Keratinocyte (primary cell): Measurements from ENCODE around the gene WTAP. TPM values are rescaled to one million over a fixed set of nuclear protein-coding genes. Genes with fewer than 3 reads are reported as not detected.

Source experiments
- DNase-seq: peaks from one replicate; pipeline ENCODE4 v3.0.0-alpha.2; 2011; ENCODE audit warnings: low read depth, missing footprints, low spot score
- FAIRE-seq: peaks from 2 replicates; lab custom pipeline; 2011; peaks lifted over from hg19 to GRCh38; lab: Jason Lieb, UNC
- H2AFZ ChIP-seq: 2 replicates; pipeline ENCODE4 v1.6.0; 2012; ENCODE audit warnings: low read length, control low read depth, inconsistent platforms; ENCODE audit not compliant: control insufficient read depth
- H3K27ac ChIP-seq: 2 replicates; pipeline ENCODE4 v1.5.1; 2011; ENCODE audit warnings: low read length; ENCODE audit not compliant: control insufficient read depth, insufficient read depth
- H3K27me3 ChIP-seq: 3 replicates; pipeline ENCODE4 v1.6.0; 2011; ENCODE audit warnings: low read length; ENCODE audit not compliant: control insufficient read depth, insufficient read depth; ENCODE audit errors: extremely low read depth
- H3K36me3 ChIP-seq, 2 experiments: 2 replicates in 1 of 2; 3 replicates in 1 of 2; pipeline ENCODE4 v1.5.1; 2011; ENCODE audit warnings: low read length in 2 of 2, mild to moderate bottlenecking in 1 of 2; ENCODE audit not compliant: control insufficient read depth in 2 of 2, insufficient read depth in 2 of 2; ENCODE audit errors: extremely low read depth in 1 of 2
- H3K4me1 ChIP-seq: 3 replicates; pipeline ENCODE4 v1.5.1; 2011; ENCODE audit warnings: low read length; ENCODE audit not compliant: control insufficient read depth, insufficient read depth; ENCODE audit errors: extremely low read depth
- H3K4me2 ChIP-seq: 3 replicates; pipeline ENCODE4 v1.6.0; 2011; ENCODE audit warnings: low read depth, low read length; ENCODE audit not compliant: control insufficient read depth, insufficient read depth; ENCODE audit errors: extremely low read depth
- H3K4me3 ChIP-seq, 3 experiments: fragments of 200-600 bp in 1 of 3; sonication (generic) in 1 of 3; 2 replicates in 2 of 3; 3 replicates in 1 of 3; pipeline ENCODE4 v1.5.1; 2011 to 2016; ENCODE audit warnings: low read length in 3 of 3, mild to moderate bottlenecking in 3 of 3, control low read depth in 2 of 3, inconsistent platforms in 1 of 3, low read depth in 1 of 3, mixed read lengths in 1 of 3, mixed run types in 1 of 3, moderate library complexity in 1 of 3; ENCODE audit not compliant: control insufficient read depth in 2 of 3, insufficient read depth in 2 of 3; ENCODE audit errors: extremely low read depth in 1 of 3
- H3K79me2 ChIP-seq: 2 replicates; pipeline ENCODE4 v1.6.0; 2012; ENCODE audit warnings: low read length; ENCODE audit not compliant: control insufficient read depth, insufficient read depth
- H3K9ac ChIP-seq: 3 replicates; pipeline ENCODE4 v1.6.0; 2011; ENCODE audit warnings: low read length; ENCODE audit not compliant: control insufficient read depth, insufficient read depth; ENCODE audit errors: extremely low read depth
- H3K9me1 ChIP-seq: 3 replicates; pipeline ENCODE4 v1.6.0; 2011; ENCODE audit warnings: low read length; ENCODE audit not compliant: control insufficient read depth, insufficient read depth; ENCODE audit errors: extremely low read depth
- H3K9me3 ChIP-seq: 2 replicates; pipeline ENCODE4 v1.5.1; 2012; ENCODE audit warnings: low read depth, low read length; ENCODE audit not compliant: control insufficient read depth
- H4K20me1 ChIP-seq: 3 replicates; pipeline ENCODE4 v1.6.0; 2011; ENCODE audit warnings: low read length; ENCODE audit not compliant: control insufficient read depth, insufficient read depth; ENCODE audit errors: extremely low read depth
- EZH2 ChIP-seq: IDR thresholded peaks from one replicate; pipeline ENCODE4 v1.6.1; 2012; ENCODE audit warnings: inconsistent platforms, mild to moderate bottlenecking, low read length, moderate library complexity
- dilution Hi-C: fragments of 300-500 bp; cut with MboI; formaldehyde crosslinking; loops from one replicate; pipeline ENCODE4 v1.7.0; 2020; ENCODE audit warnings: low sequenced_read_pairs; ENCODE audit not compliant: extremely low pct_ligation_motif_present
- polyA plus RNA-seq, 5 experiments: library from polyadenylated mRNA; depleted of rRNA in 3 of 5; stranded (reverse) in 3 of 5; stranded (forward) in 1 of 5; unstranded in 1 of 5; fragments of >200 nt; gene quantifications; 1 replicate in 1 of 5; 2 replicates in 3 of 5; 3 replicates in 1 of 5; pipeline versions ENCODE4 v1.2.1 to v1.2.3, GENCODE V29; 2011 to 2012; ENCODE audit warnings: missing spikeins in 2 of 5, low read depth in 1 of 5, low replicate concordance in 1 of 5
- TF ChIP-seq, protein P1 (sequence below), 3 experiments: IDR thresholded peaks in 1 of 3; conservative IDR thresholded peaks in 1 of 3; optimal IDR thresholded peaks in 1 of 3; 2 replicates in 2 of 3; 3 replicates in 1 of 3; pipeline versions ENCODE3 to v1.5.1; 2011; ENCODE audit warnings: low read length in 3 of 3, mild to moderate bottlenecking in 3 of 3, moderate library complexity in 2 of 3, control low read depth in 1 of 3, inconsistent platforms in 1 of 3; ENCODE audit not compliant: insufficient read depth in 2 of 3; ENCODE audit errors: extremely low read depth in 1 of 3

The WTAP gene
- polyA plus RNA-seq, 1 donor (not counting 4 experiments of a cell fraction or from before 2014, with no cell fraction given) = 40.2 TPM

DNA sequence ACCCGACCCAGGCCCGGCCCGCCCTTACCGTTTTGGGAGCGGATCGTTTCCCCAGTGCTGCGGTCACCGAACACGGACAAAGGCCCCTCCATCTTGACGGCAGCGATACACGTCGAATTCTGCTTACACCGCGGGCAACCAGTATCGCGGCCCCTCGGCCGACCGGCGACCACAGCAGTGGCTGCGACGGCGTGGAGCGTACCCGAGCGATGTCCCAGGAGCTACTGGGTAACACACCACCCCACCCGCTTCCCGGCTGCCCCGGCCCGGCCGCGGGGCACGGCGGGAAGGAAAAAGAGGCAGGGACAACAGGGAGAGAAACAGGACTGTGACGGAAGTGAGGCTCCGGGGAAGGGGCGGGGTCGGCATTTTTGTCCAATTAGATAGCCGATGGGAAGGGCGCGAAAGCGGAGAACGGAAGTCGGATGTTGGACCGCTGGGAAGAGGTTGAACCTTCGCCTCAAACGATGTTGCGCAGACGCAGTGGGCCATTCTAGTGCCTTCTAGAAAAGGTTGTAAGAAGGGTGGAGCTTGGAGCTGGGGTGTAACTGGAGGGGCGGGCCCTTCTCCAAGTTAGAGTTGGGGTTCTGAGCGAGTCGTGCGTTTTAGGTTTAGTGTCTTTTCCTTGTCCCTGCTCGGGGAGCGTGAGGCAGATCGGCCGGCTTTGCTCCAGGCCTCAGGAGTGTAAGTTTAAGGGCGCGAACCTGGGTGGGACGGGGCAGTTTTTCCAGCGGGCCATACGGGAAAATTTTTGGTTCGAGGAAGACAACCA, 62.3 kb downstream of the WTAP start, which contains the start of gene TCP1:
Gene TCP1 (minus strand): TSS at position 226 of the 772 bp plus-strand sequence. CDS start 134 bp downstream, at position 92.
- peak within 1 kb of the TSS; percentile 85 for H3K9ac ChIP-seq
- peak within 1 kb of the TSS; percentile 90 for H3K4me2 ChIP-seq
- peak; percentile 62 for FAIRE-seq
- H2AFZ ChIP-seq = peak within 1 kb of the TSS; percentile 92
- H3K36me3 ChIP-seq = peaks cover 10 to 29% of the 10 kb centered on the region in 2 experiments
- no peaks in the 10 kb centered on the region for H3K9me1 ChIP-seq
- H3K27ac ChIP-seq = peak within 1 kb of the TSS; percentile 83
- dilution Hi-C loops = no loop called here
- peak; percentile 94 for DNase-seq
- no peaks in the 10 kb centered on the region for H3K27me3 ChIP-seq
- peak within 1 kb of the TSS; percentile 88 to 98 (median 97) for H3K4me3 ChIP-seq
- H3K9me3 ChIP-seq = no peaks in the 10 kb centered on the region
- peaks cover 87% of the 10 kb centered on the region for H3K79me2 ChIP-seq
- peaks cover 30% of the 10 kb centered on the region for H3K4me1 ChIP-seq
- TF ChIP-seq, protein P1, sequence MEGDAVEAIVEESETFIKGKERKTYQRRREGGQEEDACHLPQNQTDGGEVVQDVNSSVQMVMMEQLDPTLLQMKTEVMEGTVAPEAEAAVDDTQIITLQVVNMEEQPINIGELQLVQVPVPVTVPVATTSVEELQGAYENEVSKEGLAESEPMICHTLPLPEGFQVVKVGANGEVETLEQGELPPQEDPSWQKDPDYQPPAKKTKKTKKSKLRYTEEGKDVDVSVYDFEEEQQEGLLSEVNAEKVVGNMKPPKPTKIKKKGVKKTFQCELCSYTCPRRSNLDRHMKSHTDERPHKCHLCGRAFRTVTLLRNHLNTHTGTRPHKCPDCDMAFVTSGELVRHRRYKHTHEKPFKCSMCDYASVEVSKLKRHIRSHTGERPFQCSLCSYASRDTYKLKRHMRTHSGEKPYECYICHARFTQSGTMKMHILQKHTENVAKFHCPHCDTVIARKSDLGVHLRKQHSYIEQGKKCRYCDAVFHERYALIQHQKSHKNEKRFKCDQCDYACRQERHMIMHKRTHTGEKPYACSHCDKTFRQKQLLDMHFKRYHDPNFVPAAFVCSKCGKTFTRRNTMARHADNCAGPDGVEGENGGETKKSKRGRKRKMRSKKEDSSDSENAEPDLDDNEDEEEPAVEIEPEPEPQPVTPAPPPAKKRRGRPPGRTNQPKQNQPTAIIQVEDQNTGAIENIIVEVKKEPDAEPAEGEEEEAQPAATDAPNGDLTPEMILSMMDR (optimal IDR thresholded peaks at IDR 0.05 in 1 of 3, IDR thresholded peaks at IDR 0.05 in 1 of 3, conservative IDR thresholded peaks at IDR 0.05 in 1 of 3; ENCODE audit: extremely low read depth in 1 of 3, insufficient read depth in 2 of 3, low read length in 3 of 3) = no peak
- TF ChIP-seq EZH2 = no peak
- H4K20me1 ChIP-seq = peaks cover 10% of the 10 kb centered on the region

DNA sequence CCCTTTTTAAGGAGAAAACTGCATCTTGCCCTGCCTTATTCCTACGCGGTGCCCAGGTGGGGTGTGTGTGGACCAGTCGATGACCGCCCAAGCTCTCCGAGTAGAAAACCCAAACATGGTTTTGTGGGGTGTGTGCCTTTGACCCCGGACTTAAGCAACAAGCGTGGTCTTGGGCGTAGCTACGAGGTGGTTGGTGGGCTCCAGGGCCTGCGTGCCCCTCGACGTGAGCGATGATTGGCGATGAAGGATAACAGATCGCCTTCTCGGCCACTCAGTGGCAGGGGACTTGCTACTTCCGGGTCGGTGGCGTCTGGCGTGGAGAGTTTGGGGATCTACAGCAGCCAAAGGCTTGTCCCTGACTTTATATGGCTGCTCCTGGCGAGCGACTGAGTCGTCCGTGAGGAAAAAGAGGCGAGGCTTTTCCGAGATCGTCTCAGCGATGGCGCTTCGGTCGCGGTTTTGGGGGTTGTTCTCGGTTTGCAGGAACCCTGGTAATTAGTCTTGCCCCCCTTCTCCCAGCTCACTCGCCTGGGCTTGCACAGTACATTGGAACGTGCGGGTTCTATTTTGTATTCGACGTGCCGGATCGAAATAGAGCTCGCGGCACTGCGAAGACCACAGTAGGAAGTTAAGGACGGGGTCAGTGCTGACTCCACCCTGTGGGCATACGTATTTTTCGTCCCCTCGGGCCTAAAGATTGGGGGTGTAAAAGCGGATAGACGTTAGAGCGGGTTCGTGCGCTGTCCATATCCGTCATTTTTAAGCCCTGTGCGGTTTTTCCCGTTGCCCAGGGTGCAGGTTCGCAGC, 63.0 kb downstream of the WTAP start, which contains the start of gene MRPL18:
Gene MRPL18 (plus strand): TSS at position 319 of the 807 bp plus-strand sequence. CDS start 121 bp downstream, at position 440.
- Histone ChIP-seq H2AFZ (peak within 1 kb of the TSS; percentile 92), H3K4me2 (peak within 1 kb of the TSS; percentile 90), H3K79me2 (peaks cover 81% of the 10 kb centered on the region), H3K9ac (peak within 1 kb of the TSS; percentile 85), H4K20me1 (peaks cover 6% of the 10 kb centered on the region), H3K36me3 (peaks cover 8 to 21% of the 10 kb centered on the region in 2 experiments), H3K4me1 (peaks cover 30% of the 10 kb centered on the region), H3K27ac (peak within 1 kb of the TSS; percentile 83), H3K4me3 (peak within 1 kb of the TSS; percentile 88 to 98 (median 97)), H3K9me1 (no peaks in the 10 kb centered on the region), H3K9me3 (no peaks in the 10 kb centered on the region), H3K27me3 (no peaks in the 10 kb centered on the region)
- peak; percentile 85 for FAIRE-seq
- peak; percentile 79 for DNase-seq
- TF ChIP-seq, protein P1 (optimal IDR thresholded peaks at IDR 0.05 in 1 of 3, IDR thresholded peaks at IDR 0.05 in 1 of 3, conservative IDR thresholded peaks at IDR 0.05 in 1 of 3; ENCODE audit: extremely low read depth in 1 of 3, insufficient read depth in 2 of 3, low read length in 3 of 3) = no peak
- no peak for TF ChIP-seq EZH2
- dilution Hi-C loops = no loop called here
